Stimulated activated CD4-positive, alpha-beta T cell treated with anti-CD3 and anti-CD28 coated beads, Interleukin-15, amount 100 ng/mL, for 48 hours (primary cell): Measurements from ENCODE around the gene MOB1A.

ENCODE experiments used
- DNase-seq, 2 donors: peaks; one replicate each; pipeline ENCODE4 v3.0.0-alpha.2; 2020; ENCODE audit warnings: low read depth in 2 of 2

Gene MOB1A

GRCh38 chr2:74103763-74104162 lies 74.9 kb downstream of the MOB1A start:
- DNase-seq: no peak
